ENCODE measurements around the gene RPS16.

DNA sequence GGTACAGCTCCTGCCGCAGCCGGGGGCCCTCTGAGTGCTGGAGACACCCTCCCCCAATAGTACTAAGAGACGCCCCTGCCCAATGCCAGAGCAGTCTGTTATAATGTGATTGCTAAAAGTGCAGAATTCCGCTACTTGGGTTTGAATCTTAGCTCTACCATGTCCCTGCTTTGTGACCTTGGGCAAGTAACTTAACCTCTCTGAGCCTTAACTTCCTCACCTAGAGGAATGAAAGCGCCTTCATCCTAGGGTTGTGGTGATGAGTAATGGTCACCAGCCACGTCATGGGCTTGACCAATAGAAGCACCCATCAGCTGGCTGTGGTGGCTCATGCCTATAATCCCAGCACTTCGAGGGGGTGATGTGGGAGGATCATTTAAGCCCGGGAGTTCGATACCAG, 16.7 kb downstream of the RPS16 start:
- TF ChIP-seq EZH2 (IDR thresholded peaks at IDR 0.05; ENCODE audit: borderline replicate concordance, insufficient read depth, low read depth, low read length, poor library complexity, severe bottlenecking) = no peak
- TF ChIP-seq, protein P1, sequence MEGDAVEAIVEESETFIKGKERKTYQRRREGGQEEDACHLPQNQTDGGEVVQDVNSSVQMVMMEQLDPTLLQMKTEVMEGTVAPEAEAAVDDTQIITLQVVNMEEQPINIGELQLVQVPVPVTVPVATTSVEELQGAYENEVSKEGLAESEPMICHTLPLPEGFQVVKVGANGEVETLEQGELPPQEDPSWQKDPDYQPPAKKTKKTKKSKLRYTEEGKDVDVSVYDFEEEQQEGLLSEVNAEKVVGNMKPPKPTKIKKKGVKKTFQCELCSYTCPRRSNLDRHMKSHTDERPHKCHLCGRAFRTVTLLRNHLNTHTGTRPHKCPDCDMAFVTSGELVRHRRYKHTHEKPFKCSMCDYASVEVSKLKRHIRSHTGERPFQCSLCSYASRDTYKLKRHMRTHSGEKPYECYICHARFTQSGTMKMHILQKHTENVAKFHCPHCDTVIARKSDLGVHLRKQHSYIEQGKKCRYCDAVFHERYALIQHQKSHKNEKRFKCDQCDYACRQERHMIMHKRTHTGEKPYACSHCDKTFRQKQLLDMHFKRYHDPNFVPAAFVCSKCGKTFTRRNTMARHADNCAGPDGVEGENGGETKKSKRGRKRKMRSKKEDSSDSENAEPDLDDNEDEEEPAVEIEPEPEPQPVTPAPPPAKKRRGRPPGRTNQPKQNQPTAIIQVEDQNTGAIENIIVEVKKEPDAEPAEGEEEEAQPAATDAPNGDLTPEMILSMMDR (IDR thresholded peaks at IDR 0.05) = no peak
